ENCODE results near the gene ANKRD39.

- no peak for TF ChIP-seq POLR2AphosphoS5 (IDR thresholded peaks at IDR 0.05; ENCODE audit: low read depth, low read length)
- no peak for TF ChIP-seq TAF1 (IDR thresholded peaks at IDR 0.05; ENCODE audit: borderline replicate concordance, insufficient read depth, low read length)
- no peak for TF ChIP-seq SIN3A (IDR thresholded peaks at IDR 0.05; ENCODE audit: borderline replicate concordance, insufficient read depth, low read length)
- TF ChIP-seq, protein P1, sequence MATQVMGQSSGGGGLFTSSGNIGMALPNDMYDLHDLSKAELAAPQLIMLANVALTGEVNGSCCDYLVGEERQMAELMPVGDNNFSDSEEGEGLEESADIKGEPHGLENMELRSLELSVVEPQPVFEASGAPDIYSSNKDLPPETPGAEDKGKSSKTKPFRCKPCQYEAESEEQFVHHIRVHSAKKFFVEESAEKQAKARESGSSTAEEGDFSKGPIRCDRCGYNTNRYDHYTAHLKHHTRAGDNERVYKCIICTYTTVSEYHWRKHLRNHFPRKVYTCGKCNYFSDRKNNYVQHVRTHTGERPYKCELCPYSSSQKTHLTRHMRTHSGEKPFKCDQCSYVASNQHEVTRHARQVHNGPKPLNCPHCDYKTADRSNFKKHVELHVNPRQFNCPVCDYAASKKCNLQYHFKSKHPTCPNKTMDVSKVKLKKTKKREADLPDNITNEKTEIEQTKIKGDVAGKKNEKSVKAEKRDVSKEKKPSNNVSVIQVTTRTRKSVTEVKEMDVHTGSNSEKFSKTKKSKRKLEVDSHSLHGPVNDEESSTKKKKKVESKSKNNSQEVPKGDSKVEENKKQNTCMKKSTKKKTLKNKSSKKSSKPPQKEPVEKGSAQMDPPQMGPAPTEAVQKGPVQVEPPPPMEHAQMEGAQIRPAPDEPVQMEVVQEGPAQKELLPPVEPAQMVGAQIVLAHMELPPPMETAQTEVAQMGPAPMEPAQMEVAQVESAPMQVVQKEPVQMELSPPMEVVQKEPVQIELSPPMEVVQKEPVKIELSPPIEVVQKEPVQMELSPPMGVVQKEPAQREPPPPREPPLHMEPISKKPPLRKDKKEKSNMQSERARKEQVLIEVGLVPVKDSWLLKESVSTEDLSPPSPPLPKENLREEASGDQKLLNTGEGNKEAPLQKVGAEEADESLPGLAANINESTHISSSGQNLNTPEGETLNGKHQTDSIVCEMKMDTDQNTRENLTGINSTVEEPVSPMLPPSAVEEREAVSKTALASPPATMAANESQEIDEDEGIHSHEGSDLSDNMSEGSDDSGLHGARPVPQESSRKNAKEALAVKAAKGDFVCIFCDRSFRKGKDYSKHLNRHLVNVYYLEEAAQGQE (IDR thresholded peaks at IDR 0.05; ENCODE audit: insufficient read depth in 1 of 2, low read depth in 2 of 2, low read length in 2 of 2) = no peak
Measured at GRCh38 chr2:96895032-96895745, 37.4 kb upstream of the ANKRD39 start.

All from PFSK-1 (cell line).